SK-N-SH (cell line): Measurements from ENCODE around the gene WWOX. TPM values are rescaled to one million over a fixed set of nuclear protein-coding genes. Genes with fewer than 3 reads are reported as not detected.

ENCODE experiments used
- CTCF ChIA-PET: fragments of 300-600, 350-600 bp; formaldehyde crosslinking; extraction: SDS; loops from one replicate; lab custom pipeline; 2021; lab: Yijun Ruan, JAX
- POLR2A ChIA-PET: fragments of 350-600 bp; sonication (Branson Sonifier 250); formaldehyde crosslinking; extraction: SDS; loops from one replicate; lab custom pipeline; 2020; ENCODE audit warnings: antibody characterized with exemption, inconsistent platforms; lab: Yijun Ruan, JAX
- DNase-seq: peaks from one replicate; pipeline ENCODE4 v3.0.0; 2012
- H2AFZ ChIP-seq: fragments of 200-600 bp; sonication (generic); 2 replicates; pipeline ENCODE4 v1.8.1; 2016; ENCODE audit warnings: antibody characterized with exemption, mild to moderate bottlenecking, low read depth
- H3F3A ChIP-seq: fragments of 200-600 bp; sonication (generic); replicated peaks from 2 replicates; pipeline ENCODE3; 2016; ENCODE audit warnings: antibody characterized with exemption, mild to moderate bottlenecking; ENCODE audit not compliant: insufficient read depth
- H3K27ac ChIP-seq, 2 experiments: fragments of 200-500 bp in 1 of 2; fragments of 200-600 bp in 1 of 2; sonication (Bioruptor generic) in 1 of 2; sonication (generic), shearing (Covaris generic) in 1 of 2; 2 replicates each; pipeline versions ENCODE4 v1.5.1 to v1.6.1; 2014 to 2016; ENCODE audit warnings: low read depth in 2 of 2, inconsistent platforms in 1 of 2, low read length in 1 of 2, mild to moderate bottlenecking in 1 of 2, mixed read lengths in 1 of 2
- H3K27me3 ChIP-seq: fragments of 200-600 bp; sonication (generic), shearing (Covaris generic); 2 replicates; pipeline ENCODE4 v1.6.1; 2016; ENCODE audit warnings: mixed run types; ENCODE audit not compliant: insufficient read depth
- H3K36me3 ChIP-seq, 2 experiments: fragments of 200-500 bp in 1 of 2; fragments of 200-600 bp in 1 of 2; sonication (Bioruptor generic) in 1 of 2; sonication (generic) in 1 of 2; replicated peaks in 1 of 2; 2 replicates each; pipeline versions ENCODE3 to v1.5.1; 2014 to 2016; ENCODE audit warnings: low read length in 1 of 2, mild to moderate bottlenecking in 1 of 2; ENCODE audit not compliant: insufficient read depth in 2 of 2, control insufficient read depth in 1 of 2
- H3K4me1 ChIP-seq, 2 experiments: fragments of 200-500 bp in 1 of 2; fragments of 200-600 bp in 1 of 2; sonication (Bioruptor generic) in 1 of 2; sonication (generic), shearing (Covaris generic) in 1 of 2; 2 replicates each; pipeline versions ENCODE4 v1.5.1 to v1.6.1; 2014 to 2016; ENCODE audit warnings: low read depth in 1 of 2, low read length in 1 of 2, mixed run types in 1 of 2; ENCODE audit not compliant: insufficient read depth in 2 of 2, control insufficient read depth in 1 of 2
- H3K4me2 ChIP-seq: fragments of 200-600 bp; sonication (generic), shearing (Covaris generic); 2 replicates; pipeline ENCODE4 v1.6.1; 2017; ENCODE audit warnings: mixed run types
- H3K4me3 ChIP-seq, 2 experiments: fragments of 200-500 bp in 1 of 2; fragments of 200-600 bp in 1 of 2; sonication (Bioruptor generic) in 1 of 2; sonication (generic), shearing (Covaris generic) in 1 of 2; 2 replicates each; pipeline versions ENCODE4 v1.5.1 to v1.8.1; 2014 to 2016; ENCODE audit warnings: low read depth in 2 of 2, inconsistent platforms in 1 of 2, low read length in 1 of 2, mild to moderate bottlenecking in 1 of 2, mixed read lengths in 1 of 2, moderate library complexity in 1 of 2
- H3K79me2 ChIP-seq: fragments of 200-600 bp; sonication (generic); 2 replicates; pipeline ENCODE4 v1.8.1; 2017; ENCODE audit warnings: mild to moderate bottlenecking; ENCODE audit not compliant: insufficient read depth
- H3K9ac ChIP-seq: fragments of 200-600 bp; sonication (generic); 2 replicates; pipeline ENCODE4 v1.6.1; 2017; ENCODE audit warnings: mixed run types
- H3K9me2 ChIP-seq: fragments of 200-600 bp; sonication (generic); 2 replicates; pipeline ENCODE4 v1.6.1; 2017; ENCODE audit warnings: mixed run types
- H3K9me3 ChIP-seq: fragments of 200-600 bp; sonication (generic); 2 replicates; pipeline ENCODE4 v1.6.1; 2017; ENCODE audit warnings: mixed run types, mild to moderate bottlenecking, moderate library complexity
- H4K20me1 ChIP-seq: fragments of 200-600 bp; sonication (generic); 2 replicates; pipeline ENCODE4 v1.6.1; 2017; ENCODE audit warnings: mild to moderate bottlenecking, mixed run types; ENCODE audit not compliant: insufficient read depth
- CHD2 ChIP-seq: fragments of 150-350 bp; IDR thresholded peaks from 2 replicates; pipeline ENCODE4 v1.6.1; 2018; ENCODE audit warnings: low read length; ENCODE audit not compliant: partially characterized antibody
- ELF1 ChIP-seq: IDR thresholded peaks from 2 replicates; pipeline ENCODE4 v1.4.0; 2012
- EP300 ChIP-seq, 2 experiments: IDR thresholded peaks; 2 replicates each; pipeline versions ENCODE4 v1.4.0 to v1.6.1; 2012; ENCODE audit warnings: borderline replicate concordance in 1 of 2, low read depth in 1 of 2, low read length in 1 of 2
- FOSL2 ChIP-seq: IDR thresholded peaks from 2 replicates; pipeline ENCODE4 v1.4.0; 2012; ENCODE audit warnings: low read depth, mild to moderate bottlenecking, moderate library complexity, borderline replicate concordance
- FOXM1 ChIP-seq: IDR thresholded peaks from 2 replicates; pipeline ENCODE4 v1.4.0; 2012; ENCODE audit warnings: low read depth, mild to moderate bottlenecking
- GATA2 ChIP-seq: sonication (generic); formaldehyde crosslinking; IDR thresholded peaks from 2 replicates; pipeline ENCODE4 v1.5.0; 2020; ENCODE audit warnings: mild to moderate bottlenecking, missing genetic modification reagents
- JUND ChIP-seq: IDR thresholded peaks from 2 replicates; pipeline ENCODE4 v1.4.0; 2012
- MAX ChIP-seq: IDR thresholded peaks from 2 replicates; pipeline ENCODE4 v1.4.0; 2012; ENCODE audit warnings: low read depth
- MXI1 ChIP-seq: IDR thresholded peaks from 2 replicates; pipeline ENCODE4 v1.6.1; 2012; ENCODE audit warnings: mild to moderate bottlenecking, low read depth, low read length, improper control_type of control experiment
- NFIC ChIP-seq: IDR thresholded peaks from 2 replicates; pipeline ENCODE4 v1.4.0; 2012; ENCODE audit warnings: borderline replicate concordance
- POLR2AphosphoS5 ChIP-seq: IDR thresholded peaks from 2 replicates; pipeline ENCODE4 v1.6.1; 2012; ENCODE audit warnings: low read depth, low read length
- REST ChIP-seq: IDR thresholded peaks from 2 replicates; pipeline ENCODE4 v1.6.1; 2012; ENCODE audit warnings: mild to moderate bottlenecking, low read depth, low read length, moderate library complexity
- RXRA ChIP-seq: IDR thresholded peaks from 2 replicates; pipeline ENCODE4 v1.4.0; 2012; ENCODE audit warnings: low read depth, mild to moderate bottlenecking, borderline replicate concordance
- SIN3A ChIP-seq: IDR thresholded peaks from 2 replicates; pipeline ENCODE4 v1.6.1; 2012; ENCODE audit warnings: low read depth, mild to moderate bottlenecking, low read length, moderate library complexity, borderline replicate concordance
- TCF12 ChIP-seq: IDR thresholded peaks from 2 replicates; pipeline ENCODE4 v1.4.0; 2012
- TEAD4 ChIP-seq: IDR thresholded peaks from 2 replicates; pipeline ENCODE4 v1.4.0; 2012; ENCODE audit warnings: mild to moderate bottlenecking, borderline replicate concordance; ENCODE audit not compliant: insufficient read depth
- USF1 ChIP-seq: IDR thresholded peaks from 2 replicates; pipeline ENCODE4 v1.4.0; 2012; ENCODE audit warnings: low read depth, borderline replicate concordance
- polyA plus RNA-seq, 3 experiments: library from polyadenylated mRNA; depleted of rRNA; stranded (reverse); fragments of >200 nt; gene quantifications; 2 replicates each; pipeline ENCODE4 v1.2.3, GENCODE V29; 2012
- TF ChIP-seq, protein P1 (sequence below): IDR thresholded peaks from 2 replicates; pipeline ENCODE4; 2012
- TF ChIP-seq, protein P2 (sequence below): fragments of 150-350 bp; IDR thresholded peaks from 2 replicates; pipeline ENCODE4 v1.6.1; 2017; ENCODE audit warnings: antibody characterized with exemption, low read length, low read depth, borderline replicate concordance
- TF ChIP-seq, protein P3 (sequence below): IDR thresholded peaks from 2 replicates; pipeline ENCODE4 v1.4.0; 2012; ENCODE audit warnings: low read depth, borderline replicate concordance

The WWOX gene
- polyA plus RNA-seq, 1 of the 3 experiments (the other 2 are of a cell fraction) = 10.8 TPM

DNA sequence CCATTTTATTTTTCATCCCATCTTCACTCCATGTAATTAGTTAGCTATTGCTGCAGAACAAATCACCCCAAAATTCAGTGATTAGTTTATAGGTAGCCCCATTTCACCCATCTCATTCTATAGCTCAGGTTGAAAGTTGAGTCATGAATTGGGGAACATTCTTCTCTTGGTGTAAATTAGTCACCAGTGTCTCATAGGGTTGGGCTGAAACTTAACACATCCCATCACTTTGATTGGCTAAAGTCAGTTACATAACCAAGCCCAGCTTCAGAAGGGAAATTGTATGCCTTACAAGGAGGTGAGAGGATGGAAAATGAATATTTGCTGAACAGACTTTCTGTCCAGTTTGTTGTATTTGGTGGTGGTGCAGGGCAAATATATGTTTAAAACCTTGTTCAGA, 477.5 kb downstream of the WWOX start:
- Histone ChIP-seq H3K9ac (no peak overlapping the region), H3K4me2 (no peak overlapping the region), H3K9me2 (no peaks in the 10 kb centered on the region), H3K27ac (no peak overlapping the region), H3K36me3 (no peaks in the 10 kb centered on the region), H3F3A (no peaks in the 10 kb centered on the region), H2AFZ (no peak overlapping the region), H3K4me3 (no peak overlapping the region), H3K9me3 (0 out of 2 replicates have a peak, but pooled peaks cover 4% of the 10 kb centered on the region), H4K20me1 (no peaks in the 10 kb centered on the region), H3K4me1 (no peaks in the 10 kb centered on the region), H3K27me3 (no peaks in the 10 kb centered on the region), H3K79me2 (no peaks in the 10 kb centered on the region)
- POLR2A ChIA-PET = no interaction called here
- DNase-seq = no peak
- CTCF ChIA-PET = interaction anchor here (1.7 kb wide), 1 partner anchor 39 kb away, joined by 4 read pairs; no protein-coding TSS in a partner anchor
- TF ChIP-seq MAX = no peak
- TF ChIP-seq RXRA = no peak
- TF ChIP-seq, protein P1, sequence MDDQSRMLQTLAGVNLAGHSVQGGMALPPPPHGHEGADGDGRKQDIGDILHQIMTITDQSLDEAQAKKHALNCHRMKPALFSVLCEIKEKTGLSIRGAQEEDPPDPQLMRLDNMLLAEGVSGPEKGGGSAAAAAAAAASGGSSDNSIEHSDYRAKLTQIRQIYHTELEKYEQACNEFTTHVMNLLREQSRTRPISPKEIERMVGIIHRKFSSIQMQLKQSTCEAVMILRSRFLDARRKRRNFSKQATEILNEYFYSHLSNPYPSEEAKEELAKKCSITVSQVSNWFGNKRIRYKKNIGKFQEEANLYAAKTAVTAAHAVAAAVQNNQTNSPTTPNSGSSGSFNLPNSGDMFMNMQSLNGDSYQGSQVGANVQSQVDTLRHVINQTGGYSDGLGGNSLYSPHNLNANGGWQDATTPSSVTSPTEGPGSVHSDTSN = no peak
- no peak for TF ChIP-seq ELF1
- TF ChIP-seq FOSL2 = no peak
- no peak for TF ChIP-seq REST
- TF ChIP-seq TCF12 = no peak
- no peak for TF ChIP-seq TEAD4
- TF ChIP-seq, protein P2, sequence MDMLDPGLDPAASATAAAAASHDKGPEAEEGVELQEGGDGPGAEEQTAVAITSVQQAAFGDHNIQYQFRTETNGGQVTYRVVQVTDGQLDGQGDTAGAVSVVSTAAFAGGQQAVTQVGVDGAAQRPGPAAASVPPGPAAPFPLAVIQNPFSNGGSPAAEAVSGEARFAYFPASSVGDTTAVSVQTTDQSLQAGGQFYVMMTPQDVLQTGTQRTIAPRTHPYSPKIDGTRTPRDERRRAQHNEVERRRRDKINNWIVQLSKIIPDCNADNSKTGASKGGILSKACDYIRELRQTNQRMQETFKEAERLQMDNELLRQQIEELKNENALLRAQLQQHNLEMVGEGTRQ = no peak
- TF ChIP-seq, protein P3, sequence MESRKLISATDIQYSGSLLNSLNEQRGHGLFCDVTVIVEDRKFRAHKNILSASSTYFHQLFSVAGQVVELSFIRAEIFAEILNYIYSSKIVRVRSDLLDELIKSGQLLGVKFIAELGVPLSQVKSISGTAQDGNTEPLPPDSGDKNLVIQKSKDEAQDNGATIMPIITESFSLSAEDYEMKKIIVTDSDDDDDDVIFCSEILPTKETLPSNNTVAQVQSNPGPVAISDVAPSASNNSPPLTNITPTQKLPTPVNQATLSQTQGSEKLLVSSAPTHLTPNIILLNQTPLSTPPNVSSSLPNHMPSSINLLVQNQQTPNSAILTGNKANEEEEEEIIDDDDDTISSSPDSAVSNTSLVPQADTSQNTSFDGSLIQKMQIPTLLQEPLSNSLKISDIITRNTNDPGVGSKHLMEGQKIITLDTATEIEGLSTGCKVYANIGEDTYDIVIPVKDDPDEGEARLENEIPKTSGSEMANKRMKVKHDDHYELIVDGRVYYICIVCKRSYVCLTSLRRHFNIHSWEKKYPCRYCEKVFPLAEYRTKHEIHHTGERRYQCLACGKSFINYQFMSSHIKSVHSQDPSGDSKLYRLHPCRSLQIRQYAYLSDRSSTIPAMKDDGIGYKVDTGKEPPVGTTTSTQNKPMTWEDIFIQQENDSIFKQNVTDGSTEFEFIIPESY = no peak
- no peak for TF ChIP-seq FOXM1
- TF ChIP-seq POLR2AphosphoS5 = no peak
- TF ChIP-seq GATA2 = no peak
- TF ChIP-seq NFIC = no peak
- no peak for TF ChIP-seq USF1
- no peak for TF ChIP-seq JUND
- TF ChIP-seq SIN3A = no peak
- TF ChIP-seq MXI1 = no peak
- TF ChIP-seq EP300 (IDR thresholded peaks at IDR 0.05; ENCODE audit: borderline replicate concordance in 1 of 2, low read depth in 1 of 2, low read length in 1 of 2) = no peak
- no peak for TF ChIP-seq CHD2
